ENCODE results near the gene OPRD1.

DNA sequence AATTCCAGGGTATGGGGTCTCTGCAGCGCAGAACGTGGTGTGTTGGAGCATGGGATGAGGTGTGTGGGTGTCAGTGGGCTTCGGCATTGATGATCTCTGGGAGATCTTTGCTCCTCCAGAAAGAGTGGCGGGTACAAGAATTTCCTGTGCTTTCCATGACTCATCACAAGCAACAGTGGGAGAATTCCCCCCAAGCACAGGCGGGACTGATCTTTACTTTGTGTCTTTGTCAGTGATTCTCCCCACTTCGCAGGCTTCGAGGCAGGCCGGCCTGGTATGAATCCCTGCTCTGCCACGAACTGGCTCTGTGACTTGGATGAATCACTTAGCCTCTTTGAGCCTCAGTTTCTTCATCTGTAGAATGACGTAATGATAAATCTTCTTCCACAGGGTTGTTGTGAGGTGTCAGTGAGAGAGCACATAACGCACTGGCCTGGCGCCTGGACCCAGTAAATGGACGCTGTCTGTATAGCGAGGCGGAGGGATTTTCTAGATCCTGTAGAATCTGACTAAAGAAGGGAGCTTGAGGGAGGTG lies 2.0 kb downstream of the OPRD1 start:
- no peak for TF ChIP-seq ZFP30 (CRISPR knock-in tag; IDR thresholded peaks at IDR 0.05)
- TF ChIP-seq CSRNP3 (CRISPR knock-in tag; IDR thresholded peaks at IDR 0.05), result no peak
- no peak for TF ChIP-seq PPARA (CRISPR knock-in tag; IDR thresholded peaks at IDR 0.05; ENCODE audit: borderline replicate concordance)
- no peak for TF ChIP-seq PATZ1 (CRISPR knock-in tag; IDR thresholded peaks at IDR 0.05; ENCODE audit: borderline replicate concordance)
- TF ChIP-seq, protein P1, sequence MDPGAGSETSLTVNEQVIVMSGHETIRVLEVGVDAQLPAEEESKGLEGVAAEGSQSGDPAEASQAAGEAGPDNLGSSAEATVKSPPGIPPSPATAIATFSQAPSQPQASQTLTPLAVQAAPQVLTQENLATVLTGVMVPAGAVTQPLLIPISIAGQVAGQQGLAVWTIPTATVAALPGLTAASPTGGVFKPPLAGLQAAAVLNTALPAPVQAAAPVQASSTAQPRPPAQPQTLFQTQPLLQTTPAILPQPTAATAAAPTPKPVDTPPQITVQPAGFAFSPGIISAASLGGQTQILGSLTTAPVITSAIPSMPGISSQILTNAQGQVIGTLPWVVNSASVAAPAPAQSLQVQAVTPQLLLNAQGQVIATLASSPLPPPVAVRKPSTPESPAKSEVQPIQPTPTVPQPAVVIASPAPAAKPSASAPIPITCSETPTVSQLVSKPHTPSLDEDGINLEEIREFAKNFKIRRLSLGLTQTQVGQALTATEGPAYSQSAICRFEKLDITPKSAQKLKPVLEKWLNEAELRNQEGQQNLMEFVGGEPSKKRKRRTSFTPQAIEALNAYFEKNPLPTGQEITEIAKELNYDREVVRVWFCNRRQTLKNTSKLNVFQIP (CRISPR knock-in tag; IDR thresholded peaks at IDR 0.05; ENCODE audit: borderline replicate concordance, low read depth), result no peak
- TF ChIP-seq OSR1 (CRISPR knock-in tag; IDR thresholded peaks at IDR 0.05), result no peak
- no peak for TF ChIP-seq ZFP3 (CRISPR knock-in tag; IDR thresholded peaks at IDR 0.05)
- no peak for TF ChIP-seq ZNF8 (CRISPR knock-in tag; IDR thresholded peaks at IDR 0.05)
- no peak for TF ChIP-seq SNAI2 (CRISPR knock-in tag; IDR thresholded peaks at IDR 0.05)
- TF ChIP-seq CSDC2 (CRISPR knock-in tag; IDR thresholded peaks at IDR 0.05), result no peak

Data from SK-N-SH treated with all-trans-retinoic acid at 6 μM for 48 hours (cell line).